SK-N-SH (cell line): Measurements from ENCODE around the gene DNASE2. TPM values are rescaled to one million over a fixed set of nuclear protein-coding genes. Genes with fewer than 3 reads are reported as not detected.

Experiments
- CTCF ChIA-PET: fragments of 300-600, 350-600 bp; formaldehyde crosslinking; extraction: SDS; loops from one replicate; lab custom pipeline; 2021; lab: Yijun Ruan, JAX
- POLR2A ChIA-PET: fragments of 350-600 bp; sonication (Branson Sonifier 250); formaldehyde crosslinking; extraction: SDS; loops from one replicate; lab custom pipeline; 2020; ENCODE audit warnings: antibody characterized with exemption, inconsistent platforms; lab: Yijun Ruan, JAX
- DNase-seq: peaks from one replicate; pipeline ENCODE4 v3.0.0; 2012
- H2AFZ ChIP-seq: fragments of 200-600 bp; sonication (generic); 2 replicates; pipeline ENCODE4 v1.8.1; 2016; ENCODE audit warnings: antibody characterized with exemption, mild to moderate bottlenecking, low read depth
- H3F3A ChIP-seq: fragments of 200-600 bp; sonication (generic); replicated peaks from 2 replicates; pipeline ENCODE3; 2016; ENCODE audit warnings: antibody characterized with exemption, mild to moderate bottlenecking; ENCODE audit not compliant: insufficient read depth
- H3K27ac ChIP-seq, 2 experiments: fragments of 200-500 bp in 1 of 2; fragments of 200-600 bp in 1 of 2; sonication (Bioruptor generic) in 1 of 2; sonication (generic), shearing (Covaris generic) in 1 of 2; 2 replicates each; pipeline versions ENCODE4 v1.5.1 to v1.6.1; 2014 to 2016; ENCODE audit warnings: low read depth in 2 of 2, inconsistent platforms in 1 of 2, low read length in 1 of 2, mild to moderate bottlenecking in 1 of 2, mixed read lengths in 1 of 2
- H3K27me3 ChIP-seq: fragments of 200-600 bp; sonication (generic), shearing (Covaris generic); 2 replicates; pipeline ENCODE4 v1.6.1; 2016; ENCODE audit warnings: mixed run types; ENCODE audit not compliant: insufficient read depth
- H3K36me3 ChIP-seq, 2 experiments: fragments of 200-500 bp in 1 of 2; fragments of 200-600 bp in 1 of 2; sonication (Bioruptor generic) in 1 of 2; sonication (generic) in 1 of 2; replicated peaks in 1 of 2; 2 replicates each; pipeline versions ENCODE3 to v1.5.1; 2014 to 2016; ENCODE audit warnings: low read length in 1 of 2, mild to moderate bottlenecking in 1 of 2; ENCODE audit not compliant: insufficient read depth in 2 of 2, control insufficient read depth in 1 of 2
- H3K4me1 ChIP-seq, 2 experiments: fragments of 200-500 bp in 1 of 2; fragments of 200-600 bp in 1 of 2; sonication (Bioruptor generic) in 1 of 2; sonication (generic), shearing (Covaris generic) in 1 of 2; 2 replicates each; pipeline versions ENCODE4 v1.5.1 to v1.6.1; 2014 to 2016; ENCODE audit warnings: low read depth in 1 of 2, low read length in 1 of 2, mixed run types in 1 of 2; ENCODE audit not compliant: insufficient read depth in 2 of 2, control insufficient read depth in 1 of 2
- H3K4me2 ChIP-seq: fragments of 200-600 bp; sonication (generic), shearing (Covaris generic); 2 replicates; pipeline ENCODE4 v1.6.1; 2017; ENCODE audit warnings: mixed run types
- H3K4me3 ChIP-seq, 2 experiments: fragments of 200-500 bp in 1 of 2; fragments of 200-600 bp in 1 of 2; sonication (Bioruptor generic) in 1 of 2; sonication (generic), shearing (Covaris generic) in 1 of 2; 2 replicates each; pipeline versions ENCODE4 v1.5.1 to v1.8.1; 2014 to 2016; ENCODE audit warnings: low read depth in 2 of 2, inconsistent platforms in 1 of 2, low read length in 1 of 2, mild to moderate bottlenecking in 1 of 2, mixed read lengths in 1 of 2, moderate library complexity in 1 of 2
- H3K79me2 ChIP-seq: fragments of 200-600 bp; sonication (generic); 2 replicates; pipeline ENCODE4 v1.8.1; 2017; ENCODE audit warnings: mild to moderate bottlenecking; ENCODE audit not compliant: insufficient read depth
- H3K9ac ChIP-seq: fragments of 200-600 bp; sonication (generic); 2 replicates; pipeline ENCODE4 v1.6.1; 2017; ENCODE audit warnings: mixed run types
- H3K9me2 ChIP-seq: fragments of 200-600 bp; sonication (generic); 2 replicates; pipeline ENCODE4 v1.6.1; 2017; ENCODE audit warnings: mixed run types
- H3K9me3 ChIP-seq: fragments of 200-600 bp; sonication (generic); 2 replicates; pipeline ENCODE4 v1.6.1; 2017; ENCODE audit warnings: mixed run types, mild to moderate bottlenecking, moderate library complexity
- H4K20me1 ChIP-seq: fragments of 200-600 bp; sonication (generic); 2 replicates; pipeline ENCODE4 v1.6.1; 2017; ENCODE audit warnings: mild to moderate bottlenecking, mixed run types; ENCODE audit not compliant: insufficient read depth
- ELF1 ChIP-seq: IDR thresholded peaks from 2 replicates; pipeline ENCODE4 v1.4.0; 2012
- GATA2 ChIP-seq: sonication (generic); formaldehyde crosslinking; IDR thresholded peaks from 2 replicates; pipeline ENCODE4 v1.5.0; 2020; ENCODE audit warnings: mild to moderate bottlenecking, missing genetic modification reagents
- MXI1 ChIP-seq: IDR thresholded peaks from 2 replicates; pipeline ENCODE4 v1.6.1; 2012; ENCODE audit warnings: mild to moderate bottlenecking, low read depth, low read length, improper control_type of control experiment
- NFIC ChIP-seq: IDR thresholded peaks from 2 replicates; pipeline ENCODE4 v1.4.0; 2012; ENCODE audit warnings: borderline replicate concordance
- PBX3 ChIP-seq: IDR thresholded peaks from 2 replicates; pipeline ENCODE4; 2012
- POLR2AphosphoS5 ChIP-seq: IDR thresholded peaks from 2 replicates; pipeline ENCODE4 v1.6.1; 2012; ENCODE audit warnings: low read depth, low read length
- RCOR1 ChIP-seq: fragments of 150-350 bp; IDR thresholded peaks from 2 replicates; pipeline ENCODE4 v1.6.1; 2017; ENCODE audit warnings: antibody characterized with exemption, low read length
- RFX5 ChIP-seq: IDR thresholded peaks from 2 replicates; pipeline ENCODE4 v1.6.1; 2012; ENCODE audit warnings: mild to moderate bottlenecking, improper control_type of control experiment, low read length
- RXRA ChIP-seq: IDR thresholded peaks from 2 replicates; pipeline ENCODE4 v1.4.0; 2012; ENCODE audit warnings: low read depth, mild to moderate bottlenecking, borderline replicate concordance
- SIN3A ChIP-seq: IDR thresholded peaks from 2 replicates; pipeline ENCODE4 v1.6.1; 2012; ENCODE audit warnings: low read depth, mild to moderate bottlenecking, low read length, moderate library complexity, borderline replicate concordance
- TAF1 ChIP-seq: IDR thresholded peaks from 2 replicates; pipeline ENCODE4 v1.6.1; 2012; ENCODE audit warnings: low read depth, mild to moderate bottlenecking, low read length, moderate library complexity, borderline replicate concordance
- TEAD4 ChIP-seq: IDR thresholded peaks from 2 replicates; pipeline ENCODE4 v1.4.0; 2012; ENCODE audit warnings: mild to moderate bottlenecking, borderline replicate concordance; ENCODE audit not compliant: insufficient read depth
- ZBTB33 ChIP-seq: IDR thresholded peaks from 2 replicates; pipeline ENCODE4 v1.4.0; 2012; ENCODE audit warnings: low read depth, borderline replicate concordance
- WGBS: methylation state at CpG from one replicate; pipeline ENCODE4 v1.1.6; 2017; ENCODE audit warnings: low lambda C conversion rate; 5-methylcytosine and 5-hydroxymethylcytosine counted together
- polyA plus RNA-seq, 3 experiments: library from polyadenylated mRNA; depleted of rRNA; stranded (reverse); fragments of >200 nt; gene quantifications; 2 replicates each; pipeline ENCODE4 v1.2.3, GENCODE V29; 2012
- TF ChIP-seq, protein P1 (sequence below): fragments of 150-350 bp; IDR thresholded peaks from 2 replicates; pipeline ENCODE4 v1.6.1; 2017; ENCODE audit warnings: antibody characterized with exemption, low read length, low read depth, borderline replicate concordance
- TF ChIP-seq, protein P2 (sequence below): IDR thresholded peaks from 2 replicates; pipeline ENCODE4 v1.4.0; 2012; ENCODE audit warnings: low read depth
- TF ChIP-seq, protein P3 (sequence below): fragments of 150-350 bp; IDR thresholded peaks from 2 replicates; pipeline ENCODE4 v1.6.1; 2016; ENCODE audit warnings: mild to moderate bottlenecking, low read depth, low read length

Gene DNASE2
- polyA plus RNA-seq, 1 of the 3 experiments (the other 2 are of a cell fraction) = 29.8 TPM

DNA sequence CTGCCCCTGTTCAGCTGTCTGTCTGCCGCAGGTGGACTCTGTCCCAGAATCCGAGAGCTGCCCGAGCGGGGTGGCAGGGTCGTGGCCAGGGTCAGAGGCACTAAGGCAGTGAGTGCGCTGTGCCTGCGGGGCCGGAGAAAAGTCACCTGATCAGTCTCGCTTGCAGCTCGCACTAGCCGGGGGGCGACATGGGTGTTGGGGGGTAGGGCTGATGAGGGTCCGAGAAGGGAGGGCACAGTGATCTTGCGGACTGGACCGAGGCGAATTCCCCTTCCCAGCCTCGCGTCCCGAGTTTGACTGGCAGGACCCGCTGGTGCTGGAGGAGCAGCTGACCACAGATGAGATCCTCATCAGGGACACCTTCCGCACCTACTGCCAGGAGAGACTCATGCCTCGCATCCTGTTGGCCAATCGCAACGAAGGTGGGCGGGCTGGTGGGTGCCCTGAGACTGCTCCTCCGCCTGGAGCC lies 10.3 kb upstream of the DNASE2 start:
- no peak overlapping the region for H3K27ac ChIP-seq
- H3K79me2 ChIP-seq = peaks cover 13% of the 10 kb centered on the region
- peak overlapping the region; percentile 60; the same call in 1 of the 2 replicates for H3K9ac ChIP-seq
- H3K4me2 ChIP-seq = peak overlapping the region; percentile 99
- TF ChIP-seq, protein P1, sequence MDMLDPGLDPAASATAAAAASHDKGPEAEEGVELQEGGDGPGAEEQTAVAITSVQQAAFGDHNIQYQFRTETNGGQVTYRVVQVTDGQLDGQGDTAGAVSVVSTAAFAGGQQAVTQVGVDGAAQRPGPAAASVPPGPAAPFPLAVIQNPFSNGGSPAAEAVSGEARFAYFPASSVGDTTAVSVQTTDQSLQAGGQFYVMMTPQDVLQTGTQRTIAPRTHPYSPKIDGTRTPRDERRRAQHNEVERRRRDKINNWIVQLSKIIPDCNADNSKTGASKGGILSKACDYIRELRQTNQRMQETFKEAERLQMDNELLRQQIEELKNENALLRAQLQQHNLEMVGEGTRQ = no peak
- TF ChIP-seq RFX5 = no peak
- TF ChIP-seq, protein P2, sequence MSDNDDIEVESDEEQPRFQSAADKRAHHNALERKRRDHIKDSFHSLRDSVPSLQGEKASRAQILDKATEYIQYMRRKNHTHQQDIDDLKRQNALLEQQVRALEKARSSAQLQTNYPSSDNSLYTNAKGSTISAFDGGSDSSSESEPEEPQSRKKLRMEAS = no peak
- no peak for TF ChIP-seq MXI1
- TF ChIP-seq, protein P3, sequence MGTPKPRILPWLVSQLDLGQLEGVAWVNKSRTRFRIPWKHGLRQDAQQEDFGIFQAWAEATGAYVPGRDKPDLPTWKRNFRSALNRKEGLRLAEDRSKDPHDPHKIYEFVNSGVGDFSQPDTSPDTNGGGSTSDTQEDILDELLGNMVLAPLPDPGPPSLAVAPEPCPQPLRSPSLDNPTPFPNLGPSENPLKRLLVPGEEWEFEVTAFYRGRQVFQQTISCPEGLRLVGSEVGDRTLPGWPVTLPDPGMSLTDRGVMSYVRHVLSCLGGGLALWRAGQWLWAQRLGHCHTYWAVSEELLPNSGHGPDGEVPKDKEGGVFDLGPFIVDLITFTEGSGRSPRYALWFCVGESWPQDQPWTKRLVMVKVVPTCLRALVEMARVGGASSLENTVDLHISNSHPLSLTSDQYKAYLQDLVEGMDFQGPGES = no peak
- no peak for TF ChIP-seq ELF1
- TF ChIP-seq RXRA = no peak
- TF ChIP-seq PBX3 = no peak
- no peak for TF ChIP-seq NFIC
- TF ChIP-seq SIN3A = no peak
- TF ChIP-seq RCOR1 = no peak
- peaks cover 5 to 12% of the 10 kb centered on the region in 2 experiments for H3K36me3 ChIP-seq
- peaks cover 6 to 8% of the 10 kb centered on the region in 2 experiments; a peak in 2 of 4 replicates for H3K4me1 ChIP-seq
- CTCF ChIA-PET = interaction anchor here (1.0 to 2.7 kb wide), 5 partner anchors 11 to 73 kb away, joined by 3 to 13 read pairs (median 3); partner anchors contain the start of gene DNASE2
- no peaks in the 10 kb centered on the region; the same call in 1 of the 2 replicates for H3K27me3 ChIP-seq
- peak overlapping the region; percentile 80 to 84 for H3K4me3 ChIP-seq
- H3K9me3 ChIP-seq = no peaks in the 10 kb centered on the region
- H2AFZ ChIP-seq = no peak overlapping the region
- no peak for DNase-seq
- H4K20me1 ChIP-seq = no peaks in the 10 kb centered on the region
- H3K9me2 ChIP-seq = no peaks in the 10 kb centered on the region
- 4% methylated on average over 9 of the region's 26 CpGs for WGBS
- peaks cover 4% of the 10 kb centered on the region for H3F3A ChIP-seq
- POLR2A ChIA-PET = interaction anchor here (0.5 to 2.3 kb wide), 12 partner anchors 10 to 261 kb away, joined by 3 to 21 read pairs (median 6); partner anchors contain the start of genes CALR, DNASE2, FARSA and SYCE2

GRCh38 chr19:12890787-12891552 lies 9.7 kb upstream of the DNASE2 start, which contains the start of gene GCDH:
GCDH (plus strand) TSS chr19:12891160; CDS start chr19:12891305, 145 bp downstream.
- WGBS = 0% methylated on average over 19 of the region's 49 CpGs
- H3K27ac ChIP-seq = no peak within 1 kb of the TSS
- TF ChIP-seq GATA2 (no peak), RFX5 (peak; percentile 76), TEAD4 (no peak), RCOR1 (no peak), TAF1 (peak; percentile 52; the same call in 1 of the 2 replicates), SIN3A (0 out of 2 replicates have a peak, but pooled peaks have one; percentile 16), ZBTB33 (no peak), NFIC (no peak), POLR2AphosphoS5 (peak; percentile 56)
- TF ChIP-seq, protein P2 = peak; percentile 90

More at GRCh38 chr19:12890787-12891552, 9.7 kb upstream of the DNASE2 start, which contains the start of gene GCDH:
- Histone ChIP-seq H3K4me1 (peaks cover 6 to 8% of the 10 kb centered on the region in 2 experiments; a peak in 2 of 4 replicates), H3K4me2 (peak within 1 kb of the TSS; percentile 99), H3K9me2 (no peaks in the 10 kb centered on the region), H3K27me3 (no peaks in the 10 kb centered on the region; the same call in 1 of the 2 replicates), H3K79me2 (peaks cover 13% of the 10 kb centered on the region), H3K9me3 (no peaks in the 10 kb centered on the region), H4K20me1 (no peaks in the 10 kb centered on the region), H2AFZ (peak within 1 kb of the TSS; percentile 72), H3K9ac (peak within 1 kb of the TSS; percentile 60; the same call in 1 of the 2 replicates), H3K4me3 (peak within 1 kb of the TSS; percentile 80 to 84), H3F3A (peaks cover 4% of the 10 kb centered on the region), H3K36me3 (peaks cover 5 to 6% of the 10 kb centered on the region in 2 experiments)
- CTCF ChIA-PET = interaction anchor here (1.0 to 2.7 kb wide), 11 partner anchors 10 to 84 kb away, joined by 3 to 13 read pairs (median 3); partner anchors contain the start of genes DNASE2 and RNASEH2A
- DNase-seq = peak; percentile 96
- POLR2A ChIA-PET = interaction anchor here (0.5 to 2.3 kb wide), 19 partner anchors 9 to 262 kb away, joined by 3 to 21 read pairs (median 4); partner anchors contain the start of genes CALR, DNASE2, FARSA and JUNB
